GM06990 (cell line): Measurements from ENCODE around the gene TPCN1.

ENCODE experiments used
- DNase-seq: peaks from one replicate; pipeline ENCODE4 v3.0.0-alpha.2; 2011; ENCODE audit not compliant: insufficient read length; ENCODE audit errors: extremely low read depth
- H3K27me3 ChIP-seq: replicated peaks from 2 replicates; pipeline ENCODE4 v1.6.0; 2011; ENCODE audit warnings: low read length; ENCODE audit not compliant: control insufficient read depth, insufficient read depth
- H3K36me3 ChIP-seq: 2 replicates; pipeline ENCODE4 v1.5.1; 2011; ENCODE audit warnings: low read length; ENCODE audit not compliant: control insufficient read depth, insufficient read depth
- H3K4me3 ChIP-seq: replicated peaks from 2 replicates; pipeline ENCODE4 v1.5.1; 2011; ENCODE audit warnings: low read depth, mild to moderate bottlenecking, control low read depth, low read length
- CTCF ChIP-seq: IDR thresholded peaks from 2 replicates; pipeline ENCODE4 v1.5.1; 2011; ENCODE audit warnings: low read length, control low read depth, mild to moderate bottlenecking, inconsistent platforms; ENCODE audit not compliant: insufficient read depth, poor library complexity, severe bottlenecking

The TPCN1 gene

GRCh38 chr12:113239811-113240331 is 18.6 kb downstream of the TPCN1 start:
- DNase-seq, result no peak
- Histone ChIP-seq H3K4me3 (no peak overlapping the region), H3K36me3 (peaks cover 24% of the 10 kb centered on the region), H3K27me3 (no peaks in the 10 kb centered on the region)
- no peak for TF ChIP-seq CTCF

DNA sequence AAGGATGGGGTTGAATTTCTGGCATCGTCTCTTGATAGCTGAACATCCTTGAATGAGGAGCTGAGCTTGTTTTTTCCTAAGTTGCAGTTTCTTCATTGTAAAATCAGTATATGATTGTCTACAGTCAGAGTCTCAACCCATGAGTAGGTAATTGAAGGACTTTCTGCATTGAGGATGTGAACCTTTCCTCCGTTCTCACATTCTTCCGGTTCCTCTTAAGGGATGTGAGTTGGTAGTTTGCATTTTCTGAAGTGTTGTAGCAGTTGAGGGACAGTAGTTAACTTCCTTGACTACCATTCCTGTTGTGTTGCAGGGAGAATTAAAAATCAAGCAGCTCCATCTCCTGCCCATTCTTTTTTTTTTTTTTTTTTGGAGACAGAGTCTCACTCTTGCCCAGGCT is 19.1 kb downstream of the TPCN1 start:
- Histone ChIP-seq H3K36me3 (peaks cover 22% of the 10 kb centered on the region), H3K27me3 (no peaks in the 10 kb centered on the region), H3K4me3 (no peak overlapping the region)
- no peak for TF ChIP-seq CTCF
- no peak for DNase-seq

- TF ChIP-seq CTCF, result no peak
- Histone ChIP-seq H3K27me3 (no peaks in the 10 kb centered on the region), H3K36me3 (peaks cover 23% of the 10 kb centered on the region), H3K4me3 (no peak overlapping the region)
- DNase-seq, result no peak
These were observed 20.1 kb downstream of the TPCN1 start for GRCh38 chr12:113241191-113242025.

- no peak for DNase-seq
- no peak overlapping the region for H3K4me3 ChIP-seq
- H3K36me3 ChIP-seq, result peaks cover 26% of the 10 kb centered on the region
- no peaks in the 10 kb centered on the region for H3K27me3 ChIP-seq
- no peak for TF ChIP-seq CTCF
These were observed 20.8 kb downstream of the TPCN1 start for GRCh38 chr12:113242026-113242418.

GRCh38 chr12:113242560-113242959 is 21.3 kb downstream of the TPCN1 start:
- TF ChIP-seq CTCF, result no peak
- Histone ChIP-seq H3K36me3 (peaks cover 27% of the 10 kb centered on the region), H3K27me3 (no peaks in the 10 kb centered on the region), H3K4me3 (no peak overlapping the region)
- DNase-seq, result no peak
